PC-9 (cell line): ENCODE data around the gene NFIA. TPM values are rescaled to one million over a fixed set of nuclear protein-coding genes. Genes with fewer than 3 reads are reported as not detected.

Experiments used
- BruUV-seq: library from RNA; stranded (reverse); fragments of 400-500 nt; replicated peaks from 2 replicates; lab custom pipeline; 2021; lab: Mats Ljungman, UMichigan
- CTCF ChIA-PET: fragments of 300-600 bp; sonication (Branson Sonifier 250); formaldehyde crosslinking; loops from one replicate; lab custom pipeline; 2022; ENCODE audit warnings: antibody characterized with exemption; lab: Charles Lee
- POLR2A ChIA-PET: fragments of 300-600 bp; sonication (Branson Sonifier 250); formaldehyde crosslinking; loops from one replicate; lab custom pipeline; 2022; ENCODE audit warnings: antibody characterized with exemption; ENCODE audit not compliant: unreplicated experiment; lab: Charles Lee
- DNase-seq, 2 experiments: peaks; one replicate each; pipeline versions ENCODE4 v3.0.0 to v3.0.0-alpha.2; 2015 to 2022; ENCODE audit warnings: mixed read lengths in 1 of 2
- H2AFZ ChIP-seq: fragments of 200-600 bp; sonication (generic); 2 replicates; pipeline ENCODE4 v1.8.1; 2017; ENCODE audit warnings: antibody characterized with exemption
- H3F3A ChIP-seq: fragments of 200-600 bp; sonication (generic); 2 replicates; pipeline ENCODE4 v1.8.1; 2017; ENCODE audit warnings: antibody characterized with exemption, mild to moderate bottlenecking, low read depth; ENCODE audit not compliant: insufficient read depth
- H3K27ac ChIP-seq: fragments of 200-600 bp; sonication (generic); 2 replicates; pipeline ENCODE4 v1.6.1; 2016; ENCODE audit warnings: mixed run types
- H3K27me3 ChIP-seq: fragments of 200-600 bp; sonication (generic); 2 replicates; pipeline ENCODE4 v1.6.1; 2016; ENCODE audit warnings: low read depth, mixed run types; ENCODE audit not compliant: insufficient read depth
- H3K36me3 ChIP-seq: fragments of 200-600 bp; sonication (generic); 2 replicates; pipeline ENCODE4 v1.6.1; 2016; ENCODE audit warnings: low read depth, mixed run types
- H3K4me1 ChIP-seq: fragments of 200-600 bp; sonication (generic); replicated peaks from 2 replicates; pipeline ENCODE4 v1.6.1; 2016; ENCODE audit warnings: mixed run types; ENCODE audit not compliant: insufficient read depth
- H3K4me2 ChIP-seq: fragments of 200-600 bp; sonication (generic); 2 replicates; pipeline ENCODE4 v1.6.1; 2017; ENCODE audit warnings: mixed run types
- H3K4me3 ChIP-seq: fragments of 200-600 bp; sonication (generic); 2 replicates; pipeline ENCODE4 v1.6.1; 2016; ENCODE audit warnings: mixed run types
- H3K79me2 ChIP-seq: fragments of 200-600 bp; sonication (generic); 2 replicates; pipeline ENCODE4 v1.6.1; 2017; ENCODE audit warnings: low read depth, mixed run types
- H3K9me2 ChIP-seq: fragments of 200-600 bp; sonication (generic); 2 replicates; pipeline ENCODE4 v1.8.1; 2017; ENCODE audit warnings: mild to moderate bottlenecking; ENCODE audit not compliant: insufficient read depth
- H3K9me3 ChIP-seq: fragments of 200-600 bp; sonication (generic); 2 replicates; pipeline ENCODE4 v1.8.1; 2016; ENCODE audit warnings: low read depth; ENCODE audit not compliant: insufficient read depth
- H4K20me1 ChIP-seq: fragments of 200-600 bp; sonication (generic); 2 replicates; pipeline ENCODE4 v1.8.1; 2017; ENCODE audit not compliant: insufficient read depth
- CTCF ChIP-seq: fragments of 200-600 bp; sonication (generic); conservative IDR thresholded peaks from 2 replicates; pipeline ENCODE4 v1.6.1; 2017; ENCODE audit warnings: mixed run types, antibody characterized with exemption, mild to moderate bottlenecking, moderate library complexity
- EZH2 ChIP-seq: fragments of 200-600 bp; sonication (generic); IDR thresholded peaks from 2 replicates; pipeline ENCODE4 v1.8.0; 2017; ENCODE audit warnings: antibody characterized with exemption, low read depth
- intact Hi-C: fragments of 100-400 bp; cut with micrococcal nuclease; formaldehyde crosslinking; loops from one replicate; pipeline ENCODE4 v1.10.0; 2022; ENCODE audit not compliant: unreplicated experiment
- total RNA-seq: library from RNA; stranded (reverse); gene quantifications from 2 replicates; pipeline ENCODE4 v1.2.3, GENCODE V29; 2021

NFIA gene
- total RNA-seq, 1 experiment from 2014 or later: 26.7 TPM

DNA sequence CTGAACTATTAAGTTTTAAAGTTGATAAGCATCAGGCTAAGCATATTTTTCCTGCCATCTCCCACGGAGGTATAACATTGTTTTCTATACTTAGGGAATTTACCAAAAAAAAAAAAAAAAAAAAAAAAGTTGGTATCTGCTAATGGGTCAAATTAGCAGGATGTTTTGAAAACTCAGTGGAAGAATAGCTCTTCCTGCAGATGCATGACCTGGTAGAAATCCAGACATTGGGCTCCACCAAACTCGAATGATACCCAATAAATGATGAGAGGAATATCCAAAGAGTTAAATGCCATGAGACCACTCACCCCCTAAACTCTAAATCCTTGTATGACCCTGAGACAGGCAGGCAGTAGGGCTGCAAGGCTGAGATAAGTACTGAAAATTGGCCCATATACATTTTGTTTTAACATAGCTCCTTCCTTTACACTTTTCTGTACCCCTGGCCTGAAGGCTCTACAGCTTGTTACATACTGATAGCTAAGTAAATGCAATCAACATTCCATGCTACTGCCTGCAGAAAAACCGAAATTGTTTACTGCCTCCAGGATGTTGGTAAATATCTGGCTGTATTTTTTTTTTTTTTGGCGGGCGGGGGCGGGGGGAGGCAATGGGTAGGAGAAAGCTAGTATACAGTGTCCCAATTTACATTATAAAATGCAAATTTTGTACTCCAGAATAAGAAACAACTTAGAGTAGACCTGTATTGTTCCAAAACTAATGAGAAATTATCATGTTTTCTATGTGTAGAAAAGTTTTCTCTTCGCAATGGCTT is 57.6 kb downstream of the NFIA start:
- no peaks in the 10 kb centered on the region for H3K36me3 ChIP-seq
- no peak overlapping the region for H3K4me3 ChIP-seq
- no peaks in the 10 kb centered on the region for H3K9me2 ChIP-seq
- no peaks in the 10 kb centered on the region; the same call in 1 of the 2 replicates for H3K9me3 ChIP-seq
- H3K4me1 ChIP-seq: peaks cover 59% of the 10 kb centered on the region
- H3K4me2 ChIP-seq: peak overlapping the region; percentile 77
- intact Hi-C loops: loop anchor here (1.0 to 10.0 kb wide), 4 partner anchors 59 to 315 kb away; no protein-coding TSS in a partner anchor
- H3K27ac ChIP-seq: peak overlapping the region; percentile 89
- no peaks in the 10 kb centered on the region for H4K20me1 ChIP-seq
- ChIA-PET POLR2A (interaction anchor here (0.6 to 0.7 kb wide), 3 partner anchors 58 to 90 kb away, joined by 3 to 38 read pairs (median 3); partner anchors contain the start of gene NFIA), CTCF (interaction anchor here (0.7 to 1.6 kb wide), 3 partner anchors 9 to 151 kb away, joined by 3 to 9 read pairs (median 4); no protein-coding TSS in a partner anchor)
- peaks cover 48% of the 10 kb centered on the region for H3F3A ChIP-seq
- H2AFZ ChIP-seq: no peak overlapping the region
- no TSS peak for BruUV-seq
- TF ChIP-seq EZH2: no peak
- no peak for TF ChIP-seq CTCF
- no peaks in the 10 kb centered on the region for H3K27me3 ChIP-seq
- H3K79me2 ChIP-seq: peaks cover 56% of the 10 kb centered on the region
- no peak for DNase-seq

GRCh38 chr1:61140778-61141177 is 58.4 kb downstream of the NFIA start:
- Histone ChIP-seq H3K9me2 (no peaks in the 10 kb centered on the region), H3K4me3 (no peak overlapping the region), H3K4me2 (peak overlapping the region; percentile 53), H4K20me1 (no peaks in the 10 kb centered on the region), H3F3A (peaks cover 48% of the 10 kb centered on the region), H3K27me3 (no peaks in the 10 kb centered on the region), H2AFZ (no peak overlapping the region), H3K36me3 (no peaks in the 10 kb centered on the region), H3K4me1 (peaks cover 59% of the 10 kb centered on the region), H3K79me2 (peaks cover 56% of the 10 kb centered on the region), H3K27ac (peak overlapping the region; percentile 89), H3K9me3 (no peaks in the 10 kb centered on the region; the same call in 1 of the 2 replicates)
- DNase-seq: no peak
- POLR2A ChIA-PET: interaction anchor here (0.6 kb wide), 1 partner anchor 59 kb away, joined by 3 read pairs; the partner anchor contains the start of gene NFIA
- TF ChIP-seq CTCF (no peak), EZH2 (no peak)
- no TSS peak for BruUV-seq
- intact Hi-C loops: loop anchor here (1.0 kb wide), 1 partner anchor 9 kb away; no protein-coding TSS in a partner anchor
- CTCF ChIA-PET: interaction anchor here (0.7 to 1.4 kb wide), 2 partner anchors 91 to 152 kb away, joined by 3 to 4 read pairs; no protein-coding TSS in a partner anchor

DNA sequence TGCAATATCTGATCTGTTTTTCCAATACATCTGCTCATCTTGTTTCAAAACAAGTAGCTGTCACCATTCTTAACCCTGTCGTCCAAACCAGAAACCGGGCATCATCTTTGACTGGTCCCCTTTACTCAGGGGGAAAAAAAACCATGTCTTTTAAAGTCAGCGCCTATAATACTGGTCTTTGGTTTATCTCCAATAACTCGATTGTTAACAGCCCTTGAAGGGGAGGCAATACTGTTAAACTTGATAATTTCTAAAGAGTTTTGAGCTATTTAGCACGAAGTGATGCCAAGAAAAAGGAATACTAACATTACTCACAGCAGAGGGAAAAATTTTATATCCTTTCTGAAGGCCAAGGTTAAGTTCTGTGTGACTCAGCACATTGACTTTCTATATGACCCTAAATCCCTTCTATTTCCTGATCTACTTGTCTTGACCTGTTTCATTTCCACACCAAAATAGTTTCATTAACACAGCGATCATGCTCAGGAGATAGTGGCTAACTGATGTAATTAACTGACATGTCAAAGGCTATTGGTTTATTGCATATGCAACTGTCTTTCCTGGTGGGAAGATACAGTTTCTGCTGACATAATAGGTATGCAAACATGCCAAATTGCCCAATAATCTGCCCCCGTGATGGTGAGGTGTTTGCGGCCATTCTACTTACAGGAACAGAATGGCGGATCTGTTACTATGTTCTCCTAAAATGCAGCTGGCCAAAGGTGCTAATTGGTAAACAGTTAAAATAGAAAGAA is 59.1 kb downstream of the NFIA start:
- H3K4me1 ChIP-seq: peaks cover 59% of the 10 kb centered on the region
- no peaks in the 10 kb centered on the region for H3K36me3 ChIP-seq
- POLR2A ChIA-PET: no interaction called here
- CTCF ChIA-PET: interaction anchor here (1.4 kb wide), 1 partner anchor 92 kb away, joined by 4 read pairs; no protein-coding TSS in a partner anchor
- no peaks in the 10 kb centered on the region for H3K27me3 ChIP-seq
- peaks cover 48% of the 10 kb centered on the region for H3F3A ChIP-seq
- no peaks in the 10 kb centered on the region; the same call in 1 of the 2 replicates for H3K9me3 ChIP-seq
- peak overlapping the region; percentile 89 for H3K27ac ChIP-seq
- H3K4me3 ChIP-seq: peak overlapping the region; percentile 16; the same call in 1 of the 2 replicates
- peaks cover 56% of the 10 kb centered on the region for H3K79me2 ChIP-seq
- intact Hi-C loops: loop anchor here (1.0 kb wide), 1 partner anchor 8 kb away; no protein-coding TSS in a partner anchor
- no TSS peak for BruUV-seq
- H3K4me2 ChIP-seq: peak overlapping the region; percentile 53
- no peak for TF ChIP-seq CTCF
- TF ChIP-seq EZH2: no peak
- no peak overlapping the region for H2AFZ ChIP-seq
- no peaks in the 10 kb centered on the region for H4K20me1 ChIP-seq
- DNase-seq: peak; percentile 35 to 93
- no peaks in the 10 kb centered on the region for H3K9me2 ChIP-seq
